IPS-NIHi11 (cell line): ENCODE data around the gene ERAL1.
A peak's percentile ranks its signal among the peaks of the same experiment; 100 is the strongest.
"Not testable (repeated sequence)": the region's sequence is repeated elsewhere in the genome, so short reads cannot be mapped to it uniquely, and the experiment has no call there.

Experiments used
- DNase-seq: peaks from one replicate; pipeline ENCODE4 v3.0.0; 2012; ENCODE audit warnings: mixed read lengths, low spot score

ERAL1 gene

DNA sequence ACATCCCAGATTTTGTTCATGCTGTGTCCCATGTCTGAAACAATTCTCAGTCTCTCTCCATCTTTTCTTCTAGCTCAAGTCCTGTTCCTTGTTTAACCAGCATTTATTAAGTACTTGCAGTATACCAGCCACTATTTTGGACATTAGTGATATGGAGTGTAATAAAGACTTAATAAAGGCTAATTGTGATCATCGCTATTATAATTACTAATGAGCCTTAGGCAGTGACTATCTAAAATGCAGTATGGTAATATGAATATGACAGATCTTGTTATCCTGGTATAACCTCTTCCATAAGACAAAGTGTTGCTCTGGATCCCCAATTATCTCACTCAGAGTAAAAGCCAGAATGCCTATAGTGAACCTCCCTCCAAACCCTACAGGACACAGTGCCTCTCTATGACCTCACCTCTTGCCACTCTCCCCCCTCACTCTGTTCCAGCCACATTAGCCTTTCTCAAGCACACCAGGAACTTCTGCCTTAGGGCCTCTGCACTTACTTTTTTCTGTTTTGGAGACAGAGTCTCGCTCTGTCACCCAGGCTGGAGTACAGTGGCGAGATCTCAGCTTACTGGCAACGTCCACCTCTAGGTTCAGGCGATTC lies 44.5 kb downstream of the ERAL1 start:
- no peak for DNase-seq

DNA sequence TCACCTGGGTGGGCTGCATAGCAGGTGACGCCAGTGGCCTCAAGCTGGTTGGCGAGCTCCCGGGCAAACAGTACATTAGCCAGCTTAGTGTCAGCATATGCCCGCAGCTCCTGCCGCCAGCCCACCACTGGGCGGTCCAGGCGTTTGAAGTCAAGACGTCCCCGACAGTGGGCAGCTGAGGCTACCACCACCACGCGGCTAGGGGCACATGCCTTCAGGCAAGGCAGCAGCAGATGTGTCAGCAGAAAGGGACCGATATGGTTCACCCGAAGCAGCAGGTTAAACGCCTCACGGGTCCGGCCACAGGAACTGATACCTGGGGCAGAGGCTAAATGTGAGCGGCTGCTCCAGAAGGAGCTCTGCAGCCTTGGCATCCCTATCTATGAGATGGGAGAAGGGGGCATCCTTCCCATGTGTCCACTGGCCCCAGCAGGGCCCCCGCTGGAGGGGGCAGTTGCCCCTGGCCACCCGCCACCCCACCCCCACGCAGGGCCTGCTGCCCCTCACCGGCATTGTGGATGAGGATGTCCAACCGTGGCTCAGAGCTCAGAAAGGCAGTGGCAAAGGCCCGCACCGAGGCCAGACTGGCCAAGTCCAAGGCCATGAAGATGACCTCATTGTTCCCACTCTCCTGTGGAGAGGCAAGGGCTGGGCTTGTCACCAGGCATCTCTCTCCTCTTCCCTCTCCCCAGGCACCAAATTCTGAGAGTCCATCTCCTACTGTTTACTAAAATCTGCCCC lies 46.3 kb downstream of the ERAL1 start:
- DNase-seq, result no peak

DNA sequence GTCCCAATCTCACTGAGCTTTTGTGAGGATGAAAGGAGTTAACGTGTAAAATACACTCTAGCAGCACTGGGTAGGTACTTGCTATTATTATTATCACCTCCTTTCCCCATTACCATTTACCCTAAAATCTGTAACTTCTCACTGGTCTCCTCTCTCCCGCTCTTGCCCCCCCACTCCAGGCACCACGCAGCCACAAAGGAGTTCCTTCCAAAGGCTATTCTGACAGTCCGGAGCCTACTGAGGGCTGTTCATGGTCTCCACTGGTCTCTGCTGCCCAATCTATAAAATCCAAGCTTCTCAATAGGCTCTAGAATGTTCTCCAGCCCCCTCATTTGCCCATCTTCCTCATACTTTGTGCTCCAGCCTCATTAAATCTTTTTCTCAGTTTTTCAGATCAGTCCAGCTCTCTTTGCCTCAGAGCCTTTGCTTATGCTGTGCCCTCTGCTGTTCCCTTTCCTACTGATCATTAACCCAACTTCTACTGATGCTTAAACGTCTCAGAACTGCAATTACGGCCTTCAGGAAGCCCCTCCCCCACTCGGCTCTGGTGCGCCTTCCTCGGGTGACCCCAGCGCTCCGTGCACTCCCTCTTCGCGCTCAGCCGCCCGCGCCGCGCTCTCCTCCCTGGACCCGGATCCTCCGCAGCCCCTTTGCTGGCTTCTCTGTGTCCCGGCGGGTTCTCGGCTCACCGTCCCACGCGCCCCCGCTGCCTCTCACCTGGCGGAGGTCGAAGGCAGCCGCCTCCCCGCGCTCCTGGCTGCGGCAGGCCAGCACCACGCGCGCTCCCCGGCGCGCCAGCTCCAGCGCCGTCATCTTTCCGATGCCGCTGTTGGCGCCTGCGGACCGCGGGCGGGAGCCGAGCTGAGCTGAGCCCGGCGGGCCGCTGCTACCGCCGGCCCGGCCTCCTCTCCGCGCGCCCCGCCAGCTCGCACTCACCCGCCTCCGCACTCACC lies 47.3 kb downstream of the ERAL1 start:
- DNase-seq, result peak; percentile 75

DNA sequence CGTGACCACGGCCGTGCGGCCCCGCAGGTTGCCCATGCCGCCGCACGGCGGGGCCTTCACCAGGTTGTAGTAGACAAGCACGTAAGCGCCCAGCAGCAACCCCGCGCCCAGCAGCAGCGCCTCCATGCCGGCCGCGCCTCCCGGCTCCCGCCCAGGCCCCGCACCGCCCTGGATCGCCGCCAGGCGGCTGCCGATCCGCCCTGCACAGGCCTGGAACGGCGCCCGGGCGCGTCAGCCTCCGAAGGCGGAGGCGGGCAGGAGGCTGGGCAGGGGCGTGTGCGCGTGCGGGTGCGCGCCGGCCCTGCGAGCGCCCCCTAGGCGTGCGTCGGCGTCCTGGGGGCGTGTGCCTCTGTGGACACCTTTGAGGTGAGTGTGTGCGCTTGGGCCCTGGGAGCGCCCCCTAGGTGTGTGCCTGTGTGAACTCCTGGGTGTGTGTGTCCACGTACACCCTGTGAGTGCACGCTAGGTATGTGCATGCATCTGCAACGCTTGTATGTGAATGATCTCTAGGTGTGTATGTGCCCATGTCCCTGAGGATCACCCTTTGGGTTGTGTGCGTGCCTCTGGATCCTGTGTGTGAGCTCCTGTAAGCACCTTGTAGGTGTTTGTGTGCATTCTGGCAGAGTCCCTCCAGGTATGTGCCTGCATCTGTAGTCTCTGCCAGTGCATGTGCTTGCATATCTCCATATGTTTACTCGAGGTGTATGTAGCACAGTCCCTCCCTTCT lies 48.2 kb downstream of the ERAL1 start, which contains the start of gene DHRS13:
TSS of gene DHRS13 (minus strand) at position 261 of the 727 bp plus-strand sequence. CDS start at position 126, 135 bp downstream.
- peak; percentile 96 for DNase-seq

DNA sequence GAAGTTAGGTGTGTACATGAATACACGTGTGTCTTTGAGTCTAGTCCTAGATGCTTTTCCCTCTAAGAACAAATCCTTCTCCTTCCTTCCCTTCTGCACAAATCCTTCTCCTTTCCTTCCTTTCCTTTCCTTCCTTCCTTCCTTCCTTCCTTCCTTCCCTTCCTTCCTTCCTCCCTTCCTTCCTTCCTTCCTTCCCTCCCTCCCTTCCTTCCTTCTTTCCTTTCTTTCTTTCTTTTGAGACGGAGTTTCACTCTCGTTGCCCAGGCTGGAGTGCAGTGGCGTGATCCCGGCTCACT lies 48.7 kb downstream of the ERAL1 start:
- not testable (repeated sequence) for DNase-seq

DNA sequence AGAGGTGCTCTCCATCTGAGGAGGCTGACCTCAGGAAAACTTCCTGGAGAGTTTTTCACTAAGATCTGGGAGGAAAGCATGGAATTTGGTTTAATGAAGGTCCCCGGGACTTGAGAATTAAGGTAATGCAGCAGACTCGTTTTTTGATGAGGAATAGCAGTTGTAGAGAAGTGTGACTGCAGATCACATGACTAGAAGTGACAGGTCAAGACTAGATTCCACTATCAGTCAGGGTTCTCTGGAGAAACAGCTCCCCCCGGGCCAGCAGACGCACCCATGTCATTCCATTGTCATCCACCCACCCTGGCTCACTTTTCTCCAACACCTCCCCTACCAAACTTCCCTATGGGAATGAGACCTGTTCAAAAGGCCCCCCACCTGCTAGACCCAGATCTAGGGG lies 50.0 kb downstream of the ERAL1 start:
- DNase-seq, result no peak

DNA sequence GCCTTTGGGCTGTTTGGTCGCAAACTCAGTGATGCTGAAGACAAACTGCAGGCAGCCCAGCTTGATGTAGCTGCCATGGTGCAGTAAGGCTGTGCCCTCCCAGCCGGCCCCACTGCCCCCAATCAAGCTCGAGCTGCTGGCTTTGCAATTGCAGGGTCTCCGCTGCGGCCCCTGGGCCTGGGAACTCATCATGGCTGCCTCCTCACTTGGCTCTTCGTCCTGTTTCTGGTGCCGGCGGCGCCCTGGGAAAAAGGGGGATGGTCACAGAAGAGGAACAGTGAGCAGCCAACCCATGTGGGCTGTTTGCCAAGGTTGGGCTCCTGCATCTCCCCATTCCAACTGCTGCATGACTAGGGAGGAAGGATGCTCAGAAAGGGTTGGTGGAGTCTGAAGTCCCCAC lies 51.5 kb downstream of the ERAL1 start:
- DNase-seq, result no peak

DNA sequence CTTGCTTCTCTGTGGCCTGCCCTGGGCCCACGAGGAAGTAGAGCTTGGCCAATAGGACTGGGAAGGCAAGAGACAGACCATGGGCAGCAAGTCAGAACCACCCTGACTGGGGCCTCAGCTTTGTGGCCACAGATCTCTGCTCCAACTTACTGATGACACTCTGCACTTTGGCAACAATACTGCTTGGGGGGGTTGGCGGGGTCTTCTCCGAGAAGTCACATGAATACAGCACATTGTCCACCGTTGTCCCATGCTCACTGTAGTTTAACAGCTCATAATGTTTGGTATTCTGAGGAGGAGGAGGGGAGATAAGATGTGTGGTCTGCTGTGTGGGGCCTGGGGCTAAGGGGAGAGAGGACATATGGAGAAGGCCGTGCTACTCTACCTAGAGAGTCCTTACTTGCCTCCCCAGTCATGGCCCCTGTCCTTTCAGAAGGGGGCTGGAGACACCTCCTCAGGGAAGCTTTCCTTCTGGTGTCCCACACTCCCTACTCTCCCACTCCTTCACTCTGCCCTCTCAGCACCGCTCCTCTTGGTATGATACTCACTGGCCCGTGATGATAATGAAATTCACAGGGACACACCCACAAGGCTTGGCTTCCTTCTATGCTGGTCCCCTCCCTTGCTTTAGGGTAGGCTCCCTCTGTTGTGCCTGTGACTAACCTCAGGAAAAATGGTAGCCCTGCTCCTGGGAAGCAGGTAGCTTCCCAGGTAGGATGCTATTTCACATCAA lies 52.1 kb downstream of the ERAL1 start:
- no peak for DNase-seq

DNA sequence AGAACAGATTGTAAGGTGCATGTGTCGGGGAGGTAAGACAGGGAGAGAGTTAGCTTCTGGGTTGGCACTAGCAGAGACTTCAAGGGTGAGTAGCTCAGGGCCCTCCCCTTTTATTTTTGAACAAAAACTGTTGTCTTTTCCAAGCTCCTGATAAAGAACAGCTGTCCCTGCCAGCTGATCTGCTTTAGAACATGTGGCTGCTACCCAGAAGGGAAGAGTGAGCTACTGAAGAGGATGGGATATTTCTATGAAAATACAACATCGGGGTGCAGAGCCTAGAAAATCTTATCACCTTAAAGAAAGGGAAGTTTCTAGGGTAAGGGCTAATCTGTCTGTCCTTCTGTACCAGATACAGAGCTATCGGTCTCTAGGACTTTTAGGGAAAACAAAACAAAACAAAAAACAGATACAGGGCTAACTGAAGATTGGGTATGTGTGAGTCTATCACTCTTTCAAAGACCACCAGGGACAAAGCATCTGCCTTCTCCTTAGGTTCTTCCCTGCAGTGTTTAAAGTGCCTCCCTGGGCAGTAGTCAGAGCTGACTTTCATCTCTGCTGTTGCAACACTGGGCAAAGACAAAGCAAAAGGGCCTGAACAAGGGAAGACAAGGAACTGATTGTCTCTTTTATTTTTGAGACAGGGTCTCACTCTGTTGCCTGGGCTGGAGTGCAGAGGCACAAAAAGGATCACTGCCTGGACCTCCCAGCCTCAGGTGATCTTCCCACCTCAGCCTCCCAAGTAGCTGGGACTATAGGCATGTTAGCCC lies 53.1 kb downstream of the ERAL1 start:
- no peak for DNase-seq

DNA sequence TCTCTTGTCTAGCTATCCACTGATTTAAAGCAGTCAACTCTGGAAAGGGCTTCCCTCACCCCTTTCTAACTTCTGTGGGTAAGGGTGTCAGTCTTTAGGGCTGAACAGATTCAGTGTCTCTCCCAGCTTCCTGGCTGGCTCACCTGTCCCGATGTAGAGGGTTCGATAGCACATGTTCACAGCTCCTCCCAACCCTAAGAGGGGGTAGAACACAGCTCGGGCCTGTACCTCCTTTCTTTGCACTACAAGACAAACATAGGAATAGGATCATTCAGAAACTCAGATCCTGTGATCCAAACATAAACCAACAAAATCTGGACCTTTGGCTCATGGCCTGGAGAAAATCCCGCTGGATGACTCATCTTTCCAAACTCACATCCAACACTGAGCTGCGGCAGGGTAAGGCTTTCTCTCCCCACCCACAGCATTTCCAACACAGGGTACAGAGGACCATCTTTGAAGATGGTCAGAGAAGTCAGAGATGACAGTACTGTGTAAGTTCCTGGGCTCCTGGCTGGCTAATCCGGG lies 53.9 kb downstream of the ERAL1 start:
- DNase-seq, result no peak

DNA sequence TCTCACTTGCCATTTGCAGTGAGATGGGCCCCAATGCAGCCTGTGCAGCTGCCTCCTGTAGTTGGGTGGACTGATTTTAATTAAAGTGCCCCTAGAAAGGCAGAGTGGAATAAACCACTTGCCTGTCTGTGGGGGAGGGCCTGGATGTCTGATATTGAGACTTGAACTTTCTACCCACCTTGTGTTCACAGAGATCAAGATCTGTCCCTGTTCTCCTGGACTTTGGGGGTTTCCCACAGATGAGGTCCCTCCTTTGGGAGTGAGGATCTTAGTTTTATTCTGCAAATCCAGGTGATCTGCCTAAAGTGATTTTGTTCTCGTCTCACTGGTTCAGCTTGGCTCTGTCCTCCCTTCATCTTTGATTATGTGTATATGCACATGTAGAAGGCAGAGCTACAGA lies 55.7 kb downstream of the ERAL1 start:
- DNase-seq, result no peak
